OCI-M2 (cell line): ENCODE data around the gene LEFTY1.

ENCODE experiments used
- DNase-seq: peaks from one replicate; lab custom pipeline; 2025; ENCODE audit not compliant: unreplicated experiment; lab: John Stamatoyannopoulos, UW

LEFTY1 gene

DNA sequence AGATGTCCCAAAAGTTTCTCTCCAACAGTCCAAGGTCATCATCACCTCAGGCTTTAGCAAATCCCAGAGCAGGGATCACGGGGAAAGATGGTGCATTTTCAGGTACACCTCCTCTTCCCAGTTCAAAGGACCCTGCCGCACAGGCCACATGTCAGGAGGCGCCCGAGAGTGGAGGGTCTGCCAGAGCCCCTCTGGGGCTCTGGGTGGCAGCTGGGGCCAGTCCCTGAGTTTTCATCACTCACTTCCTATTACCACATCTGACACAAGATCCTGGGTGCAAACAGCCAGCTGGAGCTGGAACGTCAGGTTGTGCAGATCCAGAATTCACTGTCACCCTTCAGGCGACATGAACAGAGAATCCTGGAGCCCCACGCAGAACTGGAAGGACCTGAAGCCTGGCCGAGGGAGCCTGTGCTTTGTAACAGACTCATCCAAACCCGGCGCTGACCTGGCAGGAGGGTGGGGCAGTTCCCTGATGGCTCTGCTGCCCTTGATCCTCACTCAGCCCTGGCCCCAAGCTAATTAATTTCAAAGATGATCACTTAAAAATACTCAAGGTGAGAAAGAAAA is 15.6 kb downstream of the LEFTY1 start:
- no peak for DNase-seq

DNA sequence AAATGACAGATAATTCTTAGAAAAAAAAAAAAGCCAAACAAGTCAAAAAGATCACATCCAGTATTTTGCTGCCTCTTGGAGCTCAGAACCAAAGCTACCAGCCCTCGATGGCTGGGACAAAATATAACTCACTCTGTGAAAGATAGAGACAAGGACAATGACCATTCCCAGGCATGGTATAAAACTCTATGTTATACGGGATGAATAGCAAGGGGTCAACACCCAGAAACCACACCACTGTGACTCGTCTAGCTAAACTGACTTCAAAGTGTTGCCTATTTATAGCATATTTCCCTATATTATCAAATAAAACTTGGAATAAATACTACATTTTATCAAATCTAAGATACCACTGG is 16.9 kb downstream of the LEFTY1 start:
- no peak for DNase-seq

DNA sequence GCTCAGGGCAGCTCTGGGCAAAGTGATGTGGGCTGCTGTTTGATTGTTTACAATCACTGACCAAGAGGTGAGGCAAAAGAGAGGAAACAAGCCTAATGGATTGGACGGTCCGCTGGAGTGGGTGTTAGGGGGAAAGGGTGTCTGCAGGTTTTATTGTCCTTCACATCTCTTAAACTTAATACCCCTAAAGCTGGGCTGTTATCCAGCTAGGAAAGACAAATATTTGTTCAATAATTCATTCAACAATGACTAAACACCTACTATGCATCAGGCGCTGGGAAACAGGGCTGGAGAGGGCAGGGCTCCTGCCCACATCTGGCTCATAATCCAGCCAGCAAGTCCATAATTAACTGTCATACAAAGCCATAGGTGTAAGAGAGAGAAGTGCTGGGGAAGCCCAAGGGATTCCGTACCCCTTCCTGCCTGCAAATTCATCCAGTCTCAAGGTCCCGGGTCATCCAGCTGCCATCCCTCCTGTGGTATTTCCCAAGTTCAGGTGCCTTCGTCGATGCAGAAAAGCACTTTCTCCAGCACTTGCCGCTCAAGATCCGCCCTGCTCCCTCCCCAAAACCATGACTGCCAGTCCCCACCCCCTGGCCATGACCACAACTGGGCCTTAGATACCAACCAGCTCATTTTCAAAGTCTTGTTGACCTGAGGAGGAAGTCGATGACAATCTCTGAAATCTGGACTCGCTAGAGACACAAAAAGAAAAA is 17.4 kb downstream of the LEFTY1 start:
- no peak for DNase-seq

DNA sequence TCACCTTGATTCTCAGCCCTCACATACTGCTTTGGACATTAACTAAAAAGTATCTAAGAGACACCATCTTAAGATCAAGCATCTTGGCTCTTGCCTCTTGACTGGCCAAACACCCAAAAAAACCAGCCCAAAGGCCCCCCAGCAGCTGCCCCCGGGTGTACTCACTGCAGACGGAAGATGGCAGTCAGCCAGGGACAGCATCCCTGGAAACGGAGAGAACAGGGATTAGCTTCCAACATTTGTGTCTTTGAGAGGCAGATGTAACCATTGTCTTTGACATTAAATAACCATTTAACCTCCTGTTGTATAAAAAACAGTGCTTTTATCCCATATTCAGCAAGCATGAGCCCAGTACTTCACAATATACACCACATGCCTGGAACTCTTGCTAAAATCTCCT is 18.0 kb downstream of the LEFTY1 start:
- DNase-seq = no peak

DNA sequence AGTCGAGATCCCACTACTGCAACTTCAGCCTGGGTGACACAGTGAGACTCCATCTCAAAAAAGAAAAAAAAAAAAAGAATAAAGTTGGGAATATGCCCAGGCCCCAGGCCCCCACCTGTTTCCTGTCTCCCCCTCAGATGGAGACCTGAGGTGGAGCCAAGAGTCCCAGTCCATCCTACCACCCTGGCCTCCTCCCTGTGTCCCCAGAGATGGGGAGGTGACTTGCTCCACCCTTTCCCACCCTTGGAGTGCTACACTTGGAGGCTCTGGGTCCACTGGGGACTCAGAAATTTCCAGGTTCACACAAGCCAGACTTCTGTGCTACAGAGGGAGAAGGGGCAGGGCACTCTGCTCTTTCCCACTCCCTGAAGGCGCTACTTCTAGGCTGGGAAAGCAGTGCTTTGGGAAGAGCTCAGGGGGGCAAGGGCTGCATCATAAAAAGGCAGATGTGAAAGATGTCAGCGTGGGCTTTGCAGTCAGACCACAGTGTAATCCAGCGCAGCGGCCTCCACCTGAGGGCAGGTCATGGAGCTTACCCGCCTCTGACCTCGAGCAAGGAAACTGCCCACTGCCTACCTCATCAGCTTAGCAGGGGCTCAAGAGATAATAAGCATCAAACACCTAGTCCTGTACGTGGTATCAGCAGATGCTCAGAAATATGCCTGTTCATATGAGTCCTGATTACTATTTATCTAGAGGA is 20.2 kb downstream of the LEFTY1 start:
- no peak for DNase-seq

DNA sequence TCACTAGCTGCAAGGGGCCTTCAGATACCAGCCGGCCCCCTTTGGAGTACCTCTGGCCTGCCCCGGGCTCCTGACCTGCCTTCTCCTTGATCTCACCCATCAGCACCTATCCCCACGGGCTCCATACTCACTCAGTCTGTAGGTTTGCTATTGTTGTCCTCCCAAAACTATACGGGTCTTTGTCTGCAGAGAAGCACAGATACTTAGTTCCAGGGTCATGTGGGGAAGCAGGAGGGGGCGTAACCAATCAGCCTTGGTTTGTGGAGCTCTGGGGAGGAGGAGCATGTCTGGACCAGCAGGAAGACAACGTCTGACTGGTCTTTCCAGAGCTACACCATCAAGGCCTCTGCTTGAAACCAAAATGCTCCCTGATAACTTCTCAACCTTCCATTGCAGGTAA is 22.0 kb downstream of the LEFTY1 start:
- DNase-seq = no peak

DNA sequence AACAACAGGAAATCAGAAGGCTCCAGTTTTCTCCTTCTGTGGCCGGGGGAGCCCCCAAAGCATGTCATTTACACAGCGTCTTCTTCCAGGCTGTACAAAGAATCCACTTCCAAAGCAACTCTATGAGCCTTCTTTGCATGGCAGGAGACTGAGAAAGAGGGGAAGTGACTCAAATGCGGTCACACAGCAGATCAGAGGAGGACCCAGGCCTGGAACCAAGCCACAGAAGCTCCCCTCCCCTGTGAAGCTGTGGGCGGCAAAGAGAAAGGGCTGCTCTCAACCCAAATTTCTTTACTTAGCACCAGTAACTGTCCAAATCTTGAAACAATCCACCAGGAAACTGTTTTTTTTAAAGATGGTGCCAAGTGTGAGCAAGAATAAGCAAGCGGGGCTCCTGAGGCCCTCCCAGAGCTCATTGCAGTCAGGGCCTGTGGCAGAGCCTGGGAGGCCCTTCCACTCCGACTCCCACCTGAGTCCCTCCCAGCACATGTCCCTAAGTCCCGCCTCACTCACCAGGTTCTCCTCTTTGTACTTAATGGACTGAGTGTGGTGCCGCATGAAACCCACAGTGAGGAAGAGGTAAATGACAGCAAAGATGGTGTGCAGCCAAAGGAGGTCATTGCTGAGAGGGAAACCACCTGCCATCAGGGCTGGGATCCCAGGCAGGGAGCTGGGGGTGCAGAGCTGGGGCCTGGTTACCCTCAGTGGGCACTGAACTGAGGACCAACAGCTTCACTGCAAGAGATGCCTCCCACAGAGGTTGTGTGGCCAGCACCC is 22.7 kb downstream of the LEFTY1 start:
- DNase-seq = no peak

DNA sequence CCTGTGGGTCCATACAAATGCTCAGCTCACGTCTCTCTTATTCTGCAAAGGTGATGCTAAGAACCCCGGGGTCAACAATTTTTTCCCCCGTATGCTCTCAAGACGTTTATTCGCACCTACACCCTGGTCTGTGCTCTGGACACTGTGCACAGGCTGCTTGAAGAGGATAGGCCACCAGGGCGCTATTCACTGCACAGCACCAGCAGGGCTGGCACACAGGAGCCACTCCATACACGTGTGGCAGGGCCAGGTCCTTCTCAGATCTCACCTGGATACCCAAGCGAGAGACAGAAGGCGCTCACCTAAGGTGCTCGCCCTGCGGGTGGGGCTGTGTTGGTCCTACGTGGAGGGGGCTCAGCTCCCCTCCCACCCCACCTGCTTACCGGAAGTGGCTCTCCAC is 23.4 kb downstream of the LEFTY1 start:
- no peak for DNase-seq

DNA sequence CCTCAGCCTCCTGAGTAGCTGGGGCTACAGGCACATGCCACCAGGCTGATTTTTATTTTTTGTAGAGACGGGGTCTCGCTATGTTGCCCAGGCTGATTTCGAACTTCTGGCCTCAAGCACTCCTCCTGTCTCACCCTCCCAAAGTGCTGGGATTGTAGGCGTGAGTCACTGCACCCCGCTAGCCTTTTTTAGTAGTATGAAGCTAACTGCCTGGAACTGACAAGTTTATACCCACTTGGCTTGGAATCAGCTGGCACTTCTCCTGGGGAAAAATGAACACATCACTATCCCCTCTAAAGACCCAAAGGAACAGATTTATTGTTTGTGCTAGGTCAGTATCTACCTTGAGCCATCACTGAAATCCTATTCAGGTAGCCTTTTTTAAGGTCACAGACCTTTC is 25.8 kb downstream of the LEFTY1 start:
- no peak for DNase-seq

DNA sequence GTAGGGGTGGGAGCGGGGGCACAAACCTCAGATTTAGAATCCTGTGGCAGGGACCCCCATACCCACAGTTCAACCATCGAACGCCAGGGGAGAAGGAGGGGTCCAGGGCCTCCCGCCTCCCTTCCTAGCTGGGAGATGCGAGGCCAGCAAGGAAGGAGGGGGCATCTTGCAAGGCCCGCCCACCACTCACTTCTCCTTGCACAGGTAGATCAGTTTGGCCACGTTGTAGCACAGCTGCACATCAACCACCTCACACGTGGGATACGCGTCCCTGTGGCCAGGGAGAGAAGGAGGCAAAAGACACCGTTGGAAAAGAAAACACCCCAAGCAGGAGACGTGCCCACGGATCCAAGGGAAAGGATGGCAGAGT is 26.4 kb downstream of the LEFTY1 start:
- DNase-seq = no peak

DNA sequence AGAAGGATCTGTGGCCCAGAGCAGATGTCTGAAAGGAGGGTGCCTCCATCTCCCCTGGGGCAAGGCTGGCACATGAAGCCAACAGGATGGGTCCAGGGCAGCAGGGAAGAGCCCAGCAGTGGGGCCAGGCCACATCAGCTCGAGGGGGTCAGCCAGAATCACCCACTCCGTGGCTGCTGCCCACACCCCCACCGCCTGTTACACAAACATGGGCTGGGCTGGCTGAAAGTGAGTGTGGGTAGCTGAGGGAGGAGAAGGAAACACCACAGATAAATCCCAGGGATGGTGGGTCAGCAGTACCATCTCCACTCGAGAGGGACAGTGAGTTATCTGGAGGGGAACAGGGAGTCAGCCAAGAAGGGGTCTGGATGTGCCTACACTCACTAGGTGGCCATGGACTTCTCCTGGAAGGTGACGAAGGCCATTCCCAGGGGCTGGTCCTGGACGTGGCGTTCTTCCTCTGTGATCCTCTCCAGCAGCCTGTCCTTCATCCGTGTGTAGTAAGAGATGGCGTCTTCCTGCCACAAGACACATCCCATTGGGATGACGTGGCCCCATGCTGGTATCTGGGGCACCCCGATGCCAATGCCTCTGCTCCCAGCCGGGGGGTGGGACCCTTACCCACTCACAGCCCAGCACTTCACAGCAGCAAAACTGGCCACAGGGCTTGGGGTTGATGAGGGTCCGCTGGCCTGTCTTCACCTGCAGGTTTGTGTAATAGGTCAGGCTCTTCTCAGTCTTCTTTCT is 26.9 kb downstream of the LEFTY1 start:
- DNase-seq = no peak

DNA sequence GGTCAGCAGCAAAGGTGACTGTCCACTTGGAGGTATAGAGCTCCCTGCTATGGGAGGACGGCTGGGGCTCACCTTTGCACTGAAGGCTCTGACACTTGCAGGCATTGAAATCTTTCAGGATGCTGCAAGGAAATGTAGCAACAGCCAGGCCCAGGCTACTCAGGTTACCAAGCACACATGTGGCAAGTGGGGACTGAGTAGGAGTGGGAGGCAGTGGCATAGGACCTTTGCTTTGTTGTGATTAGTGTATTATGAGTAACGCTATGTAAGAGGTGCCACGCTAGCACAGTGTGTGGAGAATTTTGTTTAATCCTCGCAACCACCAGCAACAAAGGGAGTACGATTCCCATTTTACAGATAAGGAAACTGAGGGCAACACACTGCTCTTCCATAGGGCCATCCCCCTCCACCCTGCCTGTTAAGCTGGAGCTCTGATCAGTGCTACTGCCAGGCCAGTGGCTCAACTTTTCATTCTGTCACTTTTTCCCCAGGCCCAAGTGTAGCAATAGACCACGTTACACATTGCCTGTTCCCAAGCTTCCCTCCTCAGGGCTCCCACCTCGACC is 28.0 kb downstream of the LEFTY1 start:
- no peak for DNase-seq

DNA sequence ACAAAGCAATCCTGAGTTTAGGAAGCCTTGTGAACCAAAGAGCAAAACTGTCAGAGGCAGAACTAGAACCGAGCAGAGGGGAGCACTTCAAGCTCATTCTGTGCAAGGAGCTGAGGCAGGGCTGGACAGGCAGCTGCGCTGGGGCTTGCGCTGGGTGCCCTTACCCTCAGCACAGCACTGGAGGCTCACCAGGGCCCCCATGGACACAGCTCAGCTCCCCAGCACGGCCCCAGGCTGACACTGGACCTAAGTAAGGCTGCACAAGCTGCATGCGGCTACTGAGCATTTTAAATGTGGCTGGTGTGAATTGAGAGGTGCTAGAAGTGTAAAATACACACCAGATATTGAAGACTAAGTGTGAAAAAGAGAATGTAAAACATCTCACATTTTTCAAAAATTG is 28.8 kb downstream of the LEFTY1 start:
- no peak for DNase-seq

DNA sequence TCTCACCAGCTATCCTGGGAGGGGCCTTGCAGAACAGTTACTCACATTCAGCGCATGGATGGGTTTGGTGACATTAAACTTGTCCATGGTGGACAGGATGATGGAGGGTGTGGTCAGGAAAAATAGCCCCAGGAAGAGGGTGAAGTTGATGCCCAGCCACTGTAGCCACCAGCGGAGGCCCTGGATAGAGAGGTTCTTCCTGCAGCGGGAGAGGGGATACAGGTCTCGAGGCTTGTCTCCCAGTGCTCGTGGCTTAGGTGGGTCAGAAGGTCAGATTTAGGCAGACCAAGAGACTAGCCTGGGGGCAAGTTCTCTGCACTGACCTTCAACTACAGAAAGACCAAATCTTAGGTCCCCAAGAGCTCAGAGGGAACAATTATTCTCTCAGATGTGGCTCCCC is 29.8 kb downstream of the LEFTY1 start:
- DNase-seq = no peak

DNA sequence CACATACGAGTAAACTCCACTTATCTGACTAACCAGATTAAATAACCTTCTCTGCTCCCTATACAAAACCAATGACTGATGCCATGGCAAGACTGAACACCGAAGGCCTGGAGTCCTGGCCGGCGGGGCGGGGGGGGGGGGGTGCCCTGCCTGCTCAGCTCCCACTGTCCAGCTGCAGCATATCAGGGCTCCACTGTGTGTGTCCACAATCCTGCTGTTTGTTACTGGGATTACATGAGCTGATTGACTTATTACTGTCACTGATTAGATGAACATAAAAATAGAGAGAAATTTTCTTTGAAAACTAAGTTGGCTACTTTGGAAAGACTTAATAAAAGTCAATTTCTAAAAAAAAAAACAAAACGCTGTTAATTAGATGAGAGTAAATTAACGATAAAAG is 31.7 kb downstream of the LEFTY1 start:
- DNase-seq = no peak

DNA sequence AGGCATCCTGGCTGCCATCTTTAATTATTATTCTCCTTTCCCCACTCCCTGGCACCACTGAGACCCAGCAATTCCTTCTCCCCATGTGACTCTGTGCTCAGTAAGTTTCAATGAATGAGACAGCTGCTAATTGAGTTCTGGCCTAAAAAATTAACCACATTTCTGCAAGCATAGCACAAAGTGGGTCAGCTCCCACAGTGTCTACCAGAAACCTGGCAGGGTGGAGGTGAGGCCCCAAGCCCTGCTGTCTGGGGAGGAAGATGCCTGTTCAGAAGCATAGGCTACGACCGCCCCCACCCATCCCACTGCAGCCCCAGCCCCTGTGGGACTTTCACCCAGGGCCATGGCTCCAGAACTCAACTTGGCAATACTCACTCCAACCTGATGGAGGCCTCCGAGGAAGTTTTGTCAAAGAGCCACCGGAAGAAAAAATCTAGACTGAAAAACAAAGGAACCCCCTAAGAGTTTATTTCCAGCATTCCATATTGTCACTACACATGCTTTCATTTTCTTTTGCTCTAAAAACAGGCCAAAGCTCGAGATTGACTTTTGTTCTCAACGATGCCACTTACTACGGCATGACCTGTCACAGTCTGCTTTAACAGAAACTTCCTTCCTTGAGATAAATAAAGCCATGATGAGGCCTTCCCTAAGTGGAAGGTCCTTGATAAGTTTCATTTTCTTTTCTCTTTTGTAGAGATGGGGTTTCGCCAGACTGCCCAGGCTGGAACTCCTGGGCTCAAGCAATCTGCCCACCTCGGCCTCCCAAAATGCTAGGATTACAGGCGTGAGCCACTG is 33.2 kb downstream of the LEFTY1 start:
- DNase-seq = no peak

DNA sequence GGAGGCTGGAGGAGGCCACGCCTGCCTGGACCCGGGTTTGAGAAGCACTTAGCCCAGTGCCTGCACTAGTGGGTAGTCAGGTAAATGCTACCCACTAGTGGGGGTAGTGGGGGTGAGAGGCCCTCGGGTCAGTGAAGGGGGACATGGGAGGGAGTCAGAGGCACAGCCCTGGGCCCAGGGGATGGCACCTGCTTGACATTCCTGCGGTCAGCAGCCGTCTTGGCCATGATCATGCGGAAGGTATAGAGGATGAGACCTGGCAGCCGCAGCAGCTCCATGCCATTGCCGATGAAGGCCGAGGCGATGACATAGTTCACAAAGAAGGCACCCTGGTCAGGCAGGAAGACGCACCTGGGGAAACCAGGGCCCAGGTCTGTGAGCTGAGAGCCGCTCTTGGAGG is 35.5 kb downstream of the LEFTY1 start:
- no peak for DNase-seq

DNA sequence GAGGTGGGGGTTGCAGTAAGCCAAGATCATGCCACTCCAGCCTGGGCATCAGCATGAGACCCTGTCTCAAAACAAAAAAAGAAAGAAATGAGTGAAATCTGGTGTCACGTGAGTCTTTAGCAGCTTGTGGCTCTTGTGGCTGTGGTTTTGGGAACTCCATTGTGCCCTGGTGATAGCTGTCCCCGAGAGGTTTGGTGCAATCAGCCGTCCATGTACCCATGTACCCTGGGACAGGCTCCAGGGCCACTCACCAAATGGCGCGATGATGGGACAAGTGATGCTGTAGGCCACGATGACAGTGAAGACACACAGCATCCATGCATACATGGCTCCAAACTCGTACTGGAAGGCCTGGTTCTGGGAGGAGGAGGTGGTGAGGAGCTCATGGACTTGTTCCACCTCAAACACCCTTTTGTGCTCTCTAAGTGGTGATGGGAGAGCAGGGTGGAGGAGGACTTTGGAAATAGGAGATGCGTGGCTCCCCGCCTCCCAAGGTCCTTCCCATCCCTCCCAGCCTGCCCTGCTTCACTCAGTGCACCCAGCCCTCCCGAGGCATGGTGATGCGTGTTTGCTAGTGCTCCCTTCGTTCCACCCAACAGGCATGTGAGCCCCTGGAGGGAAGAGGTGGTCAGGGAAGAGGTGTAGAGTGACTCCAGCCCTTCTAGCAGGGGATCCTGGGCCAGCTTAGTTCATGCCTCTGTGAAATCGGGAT is 36.4 kb downstream of the LEFTY1 start:
- no peak for DNase-seq

DNA sequence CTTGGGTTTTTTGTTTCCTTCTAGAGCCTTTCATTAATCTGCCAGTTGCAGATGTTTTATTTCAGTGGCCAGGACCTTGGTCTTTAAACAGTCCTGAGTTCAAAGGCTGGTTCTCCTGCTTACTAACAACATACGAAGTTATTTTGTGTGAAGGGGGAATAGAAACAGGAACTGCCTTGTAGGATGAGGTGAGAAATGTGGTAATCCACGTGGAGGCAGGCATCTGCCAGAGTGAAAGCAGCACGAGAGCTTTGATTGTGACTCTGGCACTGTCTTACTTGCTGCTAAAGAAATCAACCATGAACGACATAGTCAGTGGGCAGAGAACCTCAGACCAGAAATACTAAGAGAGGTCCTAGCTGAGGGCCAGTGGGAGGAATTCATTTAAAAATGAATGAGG is 37.1 kb downstream of the LEFTY1 start:
- no peak for DNase-seq

DNA sequence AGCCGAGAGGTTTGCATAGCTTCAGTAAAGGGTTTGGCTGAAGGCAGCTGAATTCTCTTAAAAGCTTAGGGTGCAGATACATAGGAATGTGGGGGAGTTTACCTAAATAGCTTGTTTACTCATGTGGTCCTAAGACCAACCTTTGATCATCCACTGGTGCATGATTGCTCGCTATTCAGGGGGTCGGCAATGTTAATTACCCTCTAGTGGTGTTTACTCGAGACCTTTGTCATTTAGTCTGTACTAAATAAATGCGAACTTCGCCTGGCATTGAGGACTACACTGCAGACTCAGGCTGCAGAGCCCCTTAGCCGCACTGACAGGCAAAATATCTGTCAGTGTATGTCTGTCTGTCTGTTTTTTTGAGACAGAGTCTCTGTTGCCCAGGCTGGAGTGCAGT is 38.6 kb downstream of the LEFTY1 start:
- DNase-seq = no peak
